Adrenal gland (tissue), 12 donors: ENCODE data around the gene CEL. TPM values are rescaled to one million over a fixed set of nuclear protein-coding genes. Genes with fewer than 3 reads are reported as not detected.

Experiments used
- DNase-seq, 7 donors: peaks; one replicate each; pipeline ENCODE4 v3.0.0-alpha.2; 2019 to 2020
- H3K27ac ChIP-seq, 5 donors: fragments of 200-600 bp; sonication (generic) in 4 of 5; 1 replicate in 3 of 5; 2 replicates in 2 of 5; pipeline versions ENCODE4 v1.5.1 to v1.8.0; 2016 to 2020; ENCODE audit warnings: mild to moderate bottlenecking in 1 of 5
- H3K27me3 ChIP-seq: fragments of 200-600 bp; 2 replicates; pipeline ENCODE4 v1.8.0; 2021
- H3K36me3 ChIP-seq, 2 donors: fragments of 200-600 bp; replicated peaks in 1 of 2; 1 replicate in 1 of 2; 2 replicates in 1 of 2; pipeline versions ENCODE4 v1.5.1 to v1.8.0; 2018 to 2022
- H3K4me1 ChIP-seq, 2 donors: fragments of 200-600 bp; replicated peaks in 1 of 2; 1 replicate in 1 of 2; 2 replicates in 1 of 2; pipeline versions ENCODE4 v1.5.1 to v1.8.0; 2018 to 2021
- H3K4me3 ChIP-seq, 4 donors: fragments of 200-600 bp; sonication (generic) in 3 of 4; one replicate each; pipeline ENCODE4 v1.5.1; 2016 to 2018
- H3K9me3 ChIP-seq, 3 donors: fragments of 200-600 bp; sonication (generic) in 1 of 3; replicated peaks in 1 of 3; 1 replicate in 2 of 3; 2 replicates in 1 of 3; pipeline versions ENCODE4 v1.5.1 to v1.8.0; 2016 to 2021
- POLR2A ChIP-seq, 2 donors: fragments of 450-650 bp; IDR thresholded peaks; one replicate each; pipeline ENCODE4 v1.6.1; 2017; ENCODE audit warnings: antibody characterized with exemption in 2 of 2, mild to moderate bottlenecking in 2 of 2, moderate library complexity in 1 of 2
- WGBS, 4 donors: extraction: QIAGEN DNeasy Blood & Tissue Kit in 2 of 4; methylation state at CpG; one replicate each; pipeline versions ENCODE4 v1.1.5 to v1.1.7; 2013 to 2017; 5-methylcytosine and 5-hydroxymethylcytosine counted together
- intact Hi-C, 2 donors: fragments of 100-400 bp; cut with DNase I; formaldehyde crosslinking; loops; one replicate each; pipeline versions ENCODE4 v1.14.1 to v1.15.0; 2022 to 2023
- polyA plus RNA-seq, 3 donors: library from polyadenylated mRNA; stranded (reverse); fragments of 200-250 nt in 2 of 3; fragments of 350-450 nt in 1 of 3; fragmentation: Illumina TruSeq in 1 of 3; extraction: RNeasy Lipid Tissue Mini Kit (QIAGEN cat#74804) in 1 of 3; gene quantifications; one replicate each; pipeline ENCODE4 v1.2.3, GENCODE V29; 2013 to 2014
- total RNA-seq, 9 donors: library from RNA; depleted of rRNA in 4 of 9; stranded (reverse); fragments of >200 nt in 4 of 9; fragments of 120-200 nt in 1 of 9; fragmentation: NEBNext Ultra II Directional in 1 of 9; extraction: Animal tissue kit (Norgen Biotek cat#: 25700) in 1 of 9; gene quantifications; one replicate each; pipeline versions ENCODE4 v1.1.0 to v1.2.4, GENCODE V29; 2013 to 2023
- TF ChIP-seq, protein P1 (sequence below), 6 experiments: fragments of 450-650 bp in 4 of 6; fragments of 200-600 bp in 2 of 6; sonication (generic) in 1 of 6; IDR thresholded peaks; 1 replicate in 5 of 6; 2 replicates in 1 of 6; pipeline versions ENCODE4 v1.5.1 to v1.8.0; 2016 to 2021; ENCODE audit warnings: antibody characterized with exemption in 6 of 6, mild to moderate bottlenecking in 2 of 6, moderate library complexity in 1 of 6
- donor health status: healthy with polysubstance abuse.
- donor health status: Bipolar disorder and iron deficiency.
- donor health status: DM: yes; HTN: yes; CAD: no.
- donor health status: DM: no; HTN: no; CAD: no.
- donor health status: DM: no; HTN: no; CAD: no.
- donor health status: DM: yes; HTN: yes; CAD: no.

Gene CEL
- total and polyA plus RNA-seq, 12 donors, result 0.27 to 6.1 (median 2.1) TPM; not detected in 1

- peak overlapping the region in 1 of 5 donors; percentile 83 for H3K27ac ChIP-seq
- DNase-seq, result no peak
- H3K9me3 ChIP-seq, result no peaks in the 10 kb centered on the region
- peak overlapping the region in 3 of 4 donors; percentile 30 to 86 (median 75) for H3K4me3 ChIP-seq
- H3K36me3 ChIP-seq, result no peaks in the 10 kb centered on the region
- TF ChIP-seq, protein P1, sequence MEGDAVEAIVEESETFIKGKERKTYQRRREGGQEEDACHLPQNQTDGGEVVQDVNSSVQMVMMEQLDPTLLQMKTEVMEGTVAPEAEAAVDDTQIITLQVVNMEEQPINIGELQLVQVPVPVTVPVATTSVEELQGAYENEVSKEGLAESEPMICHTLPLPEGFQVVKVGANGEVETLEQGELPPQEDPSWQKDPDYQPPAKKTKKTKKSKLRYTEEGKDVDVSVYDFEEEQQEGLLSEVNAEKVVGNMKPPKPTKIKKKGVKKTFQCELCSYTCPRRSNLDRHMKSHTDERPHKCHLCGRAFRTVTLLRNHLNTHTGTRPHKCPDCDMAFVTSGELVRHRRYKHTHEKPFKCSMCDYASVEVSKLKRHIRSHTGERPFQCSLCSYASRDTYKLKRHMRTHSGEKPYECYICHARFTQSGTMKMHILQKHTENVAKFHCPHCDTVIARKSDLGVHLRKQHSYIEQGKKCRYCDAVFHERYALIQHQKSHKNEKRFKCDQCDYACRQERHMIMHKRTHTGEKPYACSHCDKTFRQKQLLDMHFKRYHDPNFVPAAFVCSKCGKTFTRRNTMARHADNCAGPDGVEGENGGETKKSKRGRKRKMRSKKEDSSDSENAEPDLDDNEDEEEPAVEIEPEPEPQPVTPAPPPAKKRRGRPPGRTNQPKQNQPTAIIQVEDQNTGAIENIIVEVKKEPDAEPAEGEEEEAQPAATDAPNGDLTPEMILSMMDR (IDR thresholded peaks at IDR 0.05), result no peak
- no peak for TF ChIP-seq POLR2A (IDR thresholded peaks at IDR 0.05)
- H3K4me1 ChIP-seq, result peaks cover 22 to 50% of the 10 kb centered on the region in 2 donors
- intact Hi-C loops, result loop anchor here in 1 of 2 donors (5.0 kb wide), 1 partner anchor 116 kb away; no protein-coding TSS in a partner anchor
- H3K27me3 ChIP-seq, result no peaks in the 10 kb centered on the region
- 63 to 69% (median 67%) methylated on average over 10 of the region's 10 CpGs for WGBS, 4 donors
Measured at GRCh38 chr9:133031496-133031911, 30.3 kb upstream of the CEL start.

DNA sequence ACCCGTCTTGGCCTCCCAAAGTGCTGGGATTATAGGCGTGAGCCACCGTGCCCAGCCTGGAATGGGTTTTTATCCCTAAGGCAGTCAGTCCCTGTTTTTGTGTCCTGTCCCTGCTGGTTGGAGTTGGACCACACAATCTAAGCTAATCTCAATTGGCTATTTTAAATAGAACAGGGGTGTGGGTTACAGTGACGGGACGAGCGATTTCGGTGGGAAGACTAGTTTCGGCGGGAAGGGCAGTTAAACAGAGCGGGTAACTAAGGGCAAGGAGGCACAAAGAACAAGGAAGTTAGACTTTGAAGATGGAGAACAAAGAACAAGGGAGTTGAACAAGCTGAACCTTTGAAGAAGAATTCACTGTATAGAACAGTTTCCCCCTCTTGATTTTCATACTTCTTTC is 29.6 kb upstream of the CEL start:
- Histone ChIP-seq H3K4me1 (peaks cover 22 to 50% of the 10 kb centered on the region in 2 donors), H3K36me3 (no peaks in the 10 kb centered on the region), H3K4me3 (peak overlapping the region in 1 of 4 donors; percentile 86), H3K9me3 (no peaks in the 10 kb centered on the region), H3K27me3 (no peaks in the 10 kb centered on the region), H3K27ac (no peak overlapping the region)
- DNase-seq, result no peak
- TF ChIP-seq POLR2A (IDR thresholded peaks at IDR 0.05), result no peak
- TF ChIP-seq, protein P1 (IDR thresholded peaks at IDR 0.05), result no peak
- intact Hi-C loops, result loop anchor here in 1 of 2 donors (5.0 kb wide), 1 partner anchor 115 kb away; no protein-coding TSS in a partner anchor
- 92 to 95% (median 94%) methylated on average over 10 of the region's 10 CpGs for WGBS, 4 donors

GRCh38 chr9:133035669-133036068 is 26.1 kb upstream of the CEL start:
- Histone ChIP-seq H3K4me3 (no peak overlapping the region), H3K4me1 (peaks cover 14 to 41% of the 10 kb centered on the region in 2 donors), H3K9me3 (no peaks in the 10 kb centered on the region), H3K27ac (peak overlapping the region in 3 of 5 donors; percentile 10 to 57 (median 45)), H3K36me3 (no peaks in the 10 kb centered on the region), H3K27me3 (no peaks in the 10 kb centered on the region)
- intact Hi-C loops, result no loop called here
- 38 to 53% (median 46%) methylated on average over 6 of the region's 6 CpGs for WGBS, 4 donors
- TF ChIP-seq, protein P1 (IDR thresholded peaks at IDR 0.05), result no peak
- TF ChIP-seq POLR2A (IDR thresholded peaks at IDR 0.05), result no peak
- peak in 2 of 7 donors; percentile 38 to 48 for DNase-seq

DNA sequence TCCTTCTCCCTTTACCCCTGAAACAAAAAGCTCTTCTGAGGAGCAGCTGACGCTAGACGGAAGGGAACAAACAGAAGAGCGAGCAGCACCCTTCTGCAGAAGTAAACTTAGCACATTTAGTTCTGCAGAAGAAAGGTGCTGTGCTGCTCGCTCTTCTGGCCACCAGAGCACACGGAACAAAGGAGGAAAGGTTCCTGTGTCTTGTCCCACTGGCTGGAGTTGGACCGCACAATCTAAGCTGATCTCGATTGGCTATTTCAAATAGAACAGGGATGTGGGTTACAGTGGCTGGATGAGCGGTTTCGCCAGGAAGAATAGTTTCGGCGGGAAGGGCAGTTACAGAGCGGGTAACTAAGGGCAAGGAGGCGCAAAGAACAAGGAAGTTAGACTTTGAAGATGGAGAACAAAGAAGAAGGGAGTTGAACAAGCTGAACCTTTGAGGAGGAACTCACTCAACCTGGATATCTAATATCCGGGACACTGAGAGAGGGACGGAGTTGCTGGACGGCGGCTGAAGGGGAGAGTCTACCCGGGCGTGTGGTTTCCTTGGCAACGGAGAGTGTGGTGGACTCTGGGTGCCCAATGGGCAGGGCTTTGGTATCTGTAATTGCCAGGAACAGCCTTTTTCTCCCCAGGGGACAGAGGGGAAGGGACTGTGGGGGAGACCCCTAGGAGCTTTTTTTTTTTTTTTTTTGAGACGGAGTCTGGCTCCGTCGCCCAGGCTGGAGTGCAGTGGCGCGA is 23.8 kb upstream of the CEL start:
- no peak for DNase-seq
- intact Hi-C loops, result no loop called here

More for the DNA sequence above, 23.8 kb upstream of the CEL start:
- no peak overlapping the region for H3K27ac ChIP-seq
- TF ChIP-seq POLR2A (IDR thresholded peaks at IDR 0.05), result no peak
- TF ChIP-seq, protein P1 (IDR thresholded peaks at IDR 0.05), result no peak
- H3K4me1 ChIP-seq, result peaks cover 13 to 29% of the 10 kb centered on the region in 2 donors
- no peaks in the 10 kb centered on the region for H3K9me3 ChIP-seq
- no peaks in the 10 kb centered on the region for H3K27me3 ChIP-seq
- peaks cover 0 to 12% of the 10 kb centered on the region in 2 donors for H3K36me3 ChIP-seq
- no peak overlapping the region for H3K4me3 ChIP-seq
- WGBS, 4 donors, result 92 to 97% (median 93%) methylated on average over 20 to 25 of the region's 25 CpGs
